Measurements from ENCODE around the gene TUB.
A peak's percentile ranks its signal among the peaks of the same experiment; 100 is the strongest.

GRCh38 chr11:8055091-8055835, 25.7 kb upstream of the TUB start:
- TF ChIP-seq EZH2 (IDR thresholded peaks at IDR 0.05; ENCODE audit: low read length) (no peak), CTCF (optimal IDR thresholded peaks at IDR 0.05 in 1 of 3, IDR thresholded peaks at IDR 0.05 in 1 of 3, conservative IDR thresholded peaks at IDR 0.05 in 1 of 3; ENCODE audit: extremely low read depth in 1 of 3, insufficient read depth in 2 of 3, low read length in 3 of 3) (peak; percentile 7 to 26 (median 9))

Data from keratinocyte (primary cell).